ENCODE data around the gene KCNH3. TPM values are rescaled to one million over a fixed set of nuclear protein-coding genes. Genes with fewer than 3 reads are reported as not detected.

Gene KCNH3
- total RNA-seq, 2 donors from 2014 or later = 0.19 to 1.0 TPM

DNA sequence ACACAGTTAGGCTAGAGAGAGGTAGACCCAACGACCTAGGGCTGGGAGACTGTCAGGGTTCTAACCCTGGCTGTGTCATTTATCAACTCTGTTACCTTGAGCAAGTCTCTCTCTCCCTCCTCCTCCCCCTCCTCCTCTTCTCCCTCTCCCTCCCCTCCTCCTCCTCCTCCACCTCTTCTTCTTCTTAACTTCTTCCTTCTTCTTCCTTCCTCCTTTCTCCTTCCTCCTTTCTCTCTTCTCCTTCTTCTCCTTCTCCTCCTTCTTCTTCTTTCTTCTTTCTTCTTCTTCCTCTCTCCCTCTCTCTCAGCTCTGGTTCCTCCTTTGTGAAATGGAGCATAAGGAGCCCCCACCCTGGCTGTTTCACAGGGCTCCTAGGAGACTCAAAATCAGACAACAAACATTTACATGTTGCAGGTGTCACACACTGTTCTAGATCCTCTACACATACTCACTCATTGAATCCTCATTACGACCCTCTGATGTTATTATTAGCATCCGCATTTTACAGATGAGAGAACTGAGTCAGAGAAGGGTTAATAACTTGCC lies 2.2 kb upstream of the KCNH3 start:
- H3K27ac ChIP-seq = no peak overlapping the region
- no peak for DNase-seq (ENCODE audit: low spot score)
- no peaks in the 10 kb centered on the region for H3K36me3 ChIP-seq
- TF ChIP-seq, protein P1, sequence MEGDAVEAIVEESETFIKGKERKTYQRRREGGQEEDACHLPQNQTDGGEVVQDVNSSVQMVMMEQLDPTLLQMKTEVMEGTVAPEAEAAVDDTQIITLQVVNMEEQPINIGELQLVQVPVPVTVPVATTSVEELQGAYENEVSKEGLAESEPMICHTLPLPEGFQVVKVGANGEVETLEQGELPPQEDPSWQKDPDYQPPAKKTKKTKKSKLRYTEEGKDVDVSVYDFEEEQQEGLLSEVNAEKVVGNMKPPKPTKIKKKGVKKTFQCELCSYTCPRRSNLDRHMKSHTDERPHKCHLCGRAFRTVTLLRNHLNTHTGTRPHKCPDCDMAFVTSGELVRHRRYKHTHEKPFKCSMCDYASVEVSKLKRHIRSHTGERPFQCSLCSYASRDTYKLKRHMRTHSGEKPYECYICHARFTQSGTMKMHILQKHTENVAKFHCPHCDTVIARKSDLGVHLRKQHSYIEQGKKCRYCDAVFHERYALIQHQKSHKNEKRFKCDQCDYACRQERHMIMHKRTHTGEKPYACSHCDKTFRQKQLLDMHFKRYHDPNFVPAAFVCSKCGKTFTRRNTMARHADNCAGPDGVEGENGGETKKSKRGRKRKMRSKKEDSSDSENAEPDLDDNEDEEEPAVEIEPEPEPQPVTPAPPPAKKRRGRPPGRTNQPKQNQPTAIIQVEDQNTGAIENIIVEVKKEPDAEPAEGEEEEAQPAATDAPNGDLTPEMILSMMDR (IDR thresholded peaks at IDR 0.05) = no peak
- peaks cover 0 to 14% of the 10 kb centered on the region in 2 donors for H3K4me1 ChIP-seq
- H3K4me3 ChIP-seq = no peak overlapping the region
- no peaks in the 10 kb centered on the region for H3K9me3 ChIP-seq
- peaks cover 0 to 13% of the 10 kb centered on the region in 2 donors for H3K27me3 ChIP-seq

DNA sequence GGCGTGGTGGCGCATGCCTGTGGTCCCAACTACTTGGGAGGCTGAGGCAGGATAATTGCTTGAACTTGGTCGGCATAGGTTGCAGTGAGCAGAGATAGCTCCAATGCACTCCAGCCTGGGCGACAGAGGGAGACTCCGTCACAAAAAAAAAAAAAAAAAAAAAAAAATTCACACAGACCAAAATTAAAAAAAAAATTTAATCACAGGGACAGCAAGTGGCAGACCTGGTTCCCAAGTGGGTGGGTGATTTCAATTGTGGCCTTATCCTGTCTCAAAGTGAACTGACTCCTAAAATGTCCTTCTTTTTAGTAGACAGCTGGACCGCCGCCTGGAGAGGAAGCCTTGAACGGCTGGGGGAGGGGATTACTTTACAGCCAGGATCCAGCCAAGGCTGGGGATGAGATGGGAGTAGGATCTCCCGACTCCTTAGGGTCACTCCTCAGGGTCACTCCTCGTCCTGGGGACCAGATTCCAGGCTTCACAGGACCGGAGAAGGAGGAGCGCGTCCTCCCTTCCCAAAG lies 1.5 kb upstream of the KCNH3 start:
- TF ChIP-seq, protein P1 (IDR thresholded peaks at IDR 0.05) = no peak
- Histone ChIP-seq H3K4me3 (peak overlapping the region; percentile 21 to 57), H3K36me3 (no peaks in the 10 kb centered on the region), H3K27ac (no peak overlapping the region), H3K4me1 (peaks cover 0 to 14% of the 10 kb centered on the region in 2 donors), H3K27me3 (peaks cover 0 to 13% of the 10 kb centered on the region in 2 donors), H3K9me3 (no peaks in the 10 kb centered on the region)
- no peak for DNase-seq (ENCODE audit: low spot score)

DNA sequence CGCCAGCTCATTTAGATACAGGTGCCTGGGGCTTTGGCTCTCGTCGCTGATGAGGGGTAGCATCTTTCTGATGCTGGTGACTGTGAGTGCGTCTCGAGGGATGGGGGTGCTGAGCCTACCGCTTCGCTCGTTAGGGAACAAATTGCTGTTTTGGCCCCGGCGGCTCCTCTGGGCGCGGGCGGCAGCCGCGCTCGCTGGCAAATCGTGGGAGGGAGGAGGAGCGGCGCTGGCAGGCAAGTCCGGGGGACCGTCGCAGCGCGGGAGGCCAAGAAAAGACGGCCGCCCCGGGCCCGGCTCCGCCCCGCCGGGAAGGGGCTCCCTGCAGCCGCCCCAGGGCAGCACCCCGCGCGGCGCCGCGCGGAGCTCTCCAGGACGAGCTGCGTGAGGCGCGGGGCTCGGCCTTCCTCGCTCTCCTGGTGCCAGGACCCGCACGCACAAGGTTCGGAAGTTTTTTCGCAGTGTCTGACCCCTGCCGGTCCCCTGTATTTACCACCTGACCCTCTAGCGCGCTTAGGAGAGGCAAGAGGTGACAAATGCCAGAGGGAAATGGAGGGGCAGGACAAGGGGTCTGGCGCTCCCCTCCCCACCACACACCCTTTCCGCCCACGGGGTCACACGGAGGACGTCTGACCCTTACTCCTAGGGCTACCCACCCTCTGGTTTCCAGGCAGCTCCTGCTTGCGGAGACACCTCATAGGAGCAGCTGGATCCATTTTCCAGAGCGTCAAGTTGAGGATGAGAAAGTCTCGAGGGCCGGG lies 899 bp upstream of the KCNH3 start:
- H3K4me3 ChIP-seq = peak overlapping the region; percentile 21 to 57
- H3K4me1 ChIP-seq = peaks cover 0 to 14% of the 10 kb centered on the region in 2 donors
- TF ChIP-seq, protein P1 (IDR thresholded peaks at IDR 0.05) = no peak
- H3K27me3 ChIP-seq = peaks cover 0 to 13% of the 10 kb centered on the region in 2 donors
- H3K27ac ChIP-seq = no peak overlapping the region
- H3K36me3 ChIP-seq = no peaks in the 10 kb centered on the region
- H3K9me3 ChIP-seq = no peaks in the 10 kb centered on the region
- DNase-seq (ENCODE audit: low spot score) = no peak

DNA sequence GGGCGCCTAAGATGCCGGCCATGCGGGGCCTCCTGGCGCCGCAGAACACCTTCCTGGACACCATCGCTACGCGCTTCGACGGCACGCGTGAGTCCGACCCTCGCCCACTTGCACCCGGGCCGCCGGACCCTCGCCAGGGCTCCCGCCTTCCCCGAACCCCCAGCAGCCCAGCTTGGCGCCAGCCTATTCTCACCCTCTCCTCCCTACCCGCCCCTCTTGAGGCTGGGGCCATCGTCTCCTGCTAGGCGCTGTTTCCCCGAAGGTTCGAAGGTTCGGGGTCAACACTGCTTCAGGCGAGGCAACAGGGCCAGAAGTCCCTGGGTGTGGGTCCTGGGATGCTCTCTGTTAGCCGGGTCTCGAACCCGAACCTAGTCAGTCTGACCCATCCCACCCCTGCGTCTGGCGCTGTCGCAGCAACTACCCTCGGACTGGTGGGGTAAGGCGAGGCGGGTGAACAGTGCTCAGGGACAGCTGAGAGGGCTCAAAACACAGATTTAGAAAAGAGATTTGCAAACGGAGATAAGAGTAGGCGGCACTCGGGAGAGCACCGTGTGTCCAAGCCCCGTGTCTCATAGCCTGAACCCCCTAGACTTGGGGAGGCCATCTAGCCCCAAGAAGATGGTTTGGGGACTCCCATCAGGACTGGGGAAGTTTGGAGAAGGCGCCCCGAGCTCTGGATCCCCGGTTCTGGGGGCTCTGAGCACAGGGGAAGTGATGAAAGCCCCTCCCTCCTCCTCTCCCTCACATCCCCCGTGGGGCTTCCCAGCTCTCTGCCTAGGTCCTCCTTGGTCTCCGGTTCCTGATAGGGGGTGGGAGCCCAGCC lies 787 bp downstream of the KCNH3 start:
- no peak for DNase-seq (ENCODE audit: low spot score)
- Histone ChIP-seq H3K36me3 (no peaks in the 10 kb centered on the region), H3K4me3 (peak overlapping the region in 1 of 2 donors; percentile 57), H3K27ac (no peak overlapping the region), H3K4me1 (peaks cover 0 to 14% of the 10 kb centered on the region in 2 donors), H3K9me3 (no peaks in the 10 kb centered on the region), H3K27me3 (peaks cover 0 to 13% of the 10 kb centered on the region in 2 donors)
- TF ChIP-seq, protein P1 (IDR thresholded peaks at IDR 0.05) = no peak

DNA sequence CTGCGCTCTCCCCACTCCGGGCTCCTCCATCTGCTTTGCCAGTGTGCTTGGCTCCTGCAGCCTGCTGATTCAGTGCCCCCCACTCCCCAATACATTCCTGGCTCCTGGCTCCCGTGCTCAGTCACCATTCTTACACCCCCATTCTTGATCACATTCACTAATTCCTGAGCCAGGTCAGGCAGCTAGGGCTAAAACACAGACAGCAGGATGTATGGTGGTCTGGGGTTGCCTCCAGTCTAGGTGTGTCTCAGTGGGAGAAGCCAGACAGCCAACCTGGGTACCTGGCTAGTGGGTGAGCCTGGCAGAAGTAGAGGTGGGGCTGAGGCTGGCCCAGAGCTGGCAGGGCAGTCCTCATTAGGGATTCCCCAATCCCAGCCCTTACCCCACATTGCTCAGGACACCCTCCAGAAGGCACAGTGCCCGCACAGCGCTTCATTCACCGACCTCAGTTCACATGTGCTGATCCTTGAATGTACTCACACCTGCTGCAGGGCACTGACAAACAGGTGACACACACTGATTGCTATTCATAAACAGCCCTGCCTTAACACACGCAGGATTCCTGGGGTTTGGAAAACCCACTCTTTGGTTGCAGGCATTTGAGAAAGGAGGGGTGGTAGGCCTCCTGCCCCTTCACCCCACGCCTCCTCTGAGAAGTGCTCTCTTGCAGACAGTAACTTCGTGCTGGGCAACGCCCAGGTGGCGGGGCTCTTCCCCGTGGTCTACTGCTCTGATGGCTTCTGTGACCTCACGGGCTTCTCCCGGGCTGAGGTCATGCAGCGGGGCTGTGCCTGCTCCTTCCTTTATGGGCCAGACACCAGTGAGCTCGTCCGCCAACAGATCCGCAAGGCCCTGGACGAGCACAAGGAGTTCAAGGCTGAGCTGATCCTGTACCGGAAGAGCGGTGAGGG lies 1.7 kb downstream of the KCNH3 start:
- Histone ChIP-seq H3K36me3 (no peaks in the 10 kb centered on the region), H3K4me3 (no peak overlapping the region), H3K4me1 (peaks cover 0 to 14% of the 10 kb centered on the region in 2 donors), H3K9me3 (no peaks in the 10 kb centered on the region), H3K27ac (no peak overlapping the region), H3K27me3 (peaks cover 0 to 13% of the 10 kb centered on the region in 2 donors)
- no peak for DNase-seq (ENCODE audit: low spot score)
- TF ChIP-seq, protein P1 (IDR thresholded peaks at IDR 0.05) = no peak

Measured in right atrium auricular region (tissue), 2 donors.